Kasumi-1 (cell line): Measurements from ENCODE around the gene IL23R.

Experiments
- DNase-seq, 2 experiments: peaks; one replicate each; lab custom pipeline; 2025; lab: John Stamatoyannopoulos, UW

IL23R gene

GRCh38 chr1:67239738-67240137 lies 73.5 kb downstream of the IL23R start:
- no peak for DNase-seq

- no peak for DNase-seq
Measured at GRCh38 chr1:67241200-67241746, 75.0 kb downstream of the IL23R start.

- no peak for DNase-seq
Measured at GRCh38 chr1:67242016-67242415, 75.8 kb downstream of the IL23R start.

DNA sequence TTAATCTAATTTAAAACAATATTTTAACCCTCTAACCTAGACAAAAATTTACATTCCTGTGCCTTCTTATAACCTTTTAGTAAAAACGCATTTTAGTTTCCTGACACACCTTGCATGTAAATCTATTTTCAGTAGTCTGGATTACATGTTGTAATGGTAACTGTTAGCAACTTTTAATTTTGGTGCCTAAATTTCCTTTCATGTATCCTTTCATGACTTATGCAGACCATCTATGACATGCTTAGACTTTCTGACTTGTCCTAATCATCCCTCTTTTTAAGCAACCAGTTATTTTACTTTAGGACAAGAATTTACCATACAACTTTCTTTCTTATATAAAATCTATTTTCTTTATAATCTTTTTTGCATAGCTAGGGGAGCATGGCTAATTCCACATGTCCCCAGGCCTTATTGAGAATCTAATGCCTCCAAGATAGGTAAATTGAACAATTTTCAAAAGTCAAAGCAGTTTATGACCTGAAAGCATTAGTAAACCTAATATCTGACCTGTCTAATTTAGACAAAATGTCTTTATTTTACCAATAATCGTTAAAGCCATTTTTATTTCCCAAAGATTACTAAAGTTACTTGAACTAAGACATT lies 83.9 kb downstream of the IL23R start:
- DNase-seq: peak in 1 of 2 experiments; percentile 13

DNA sequence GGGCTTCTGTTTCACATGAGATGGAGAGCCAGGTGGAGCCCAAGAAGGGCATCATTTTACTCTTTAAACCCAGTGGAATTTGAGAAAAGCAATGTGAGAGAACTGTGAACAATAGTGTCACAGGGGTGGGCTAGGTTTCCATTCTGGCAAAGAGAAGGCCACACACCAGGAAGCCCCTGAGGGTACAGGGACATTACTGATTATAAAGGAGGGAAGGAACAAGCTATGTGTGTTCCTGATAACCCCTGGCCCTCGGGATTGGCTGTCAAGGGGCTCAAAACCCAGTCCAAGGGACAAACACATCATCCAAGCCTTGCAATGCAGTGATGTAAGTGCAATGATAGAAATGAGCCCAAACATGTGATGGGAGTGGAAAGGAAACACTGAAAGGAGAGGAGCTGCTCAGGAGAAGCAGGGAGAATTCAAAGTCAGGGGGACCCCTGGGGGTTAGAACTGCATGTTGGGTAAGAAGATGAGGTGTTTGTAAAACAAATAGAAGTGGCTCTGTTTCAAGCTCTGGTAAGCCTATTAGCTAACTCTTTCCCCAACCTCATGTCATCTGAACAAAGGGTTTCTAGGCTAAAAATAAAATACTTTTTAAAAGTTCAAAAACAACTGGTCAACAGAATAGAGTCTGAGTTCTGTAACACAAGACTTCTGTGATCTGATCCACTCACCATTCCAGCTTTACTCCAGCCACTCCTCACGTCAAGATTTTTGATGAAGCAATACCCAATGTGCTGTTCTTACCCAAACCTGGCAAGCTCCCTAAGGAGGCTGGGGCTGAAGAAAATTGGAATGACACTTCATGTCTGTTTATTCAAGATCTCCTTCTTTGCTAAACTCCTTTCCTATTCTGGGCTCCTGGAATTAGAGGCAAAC lies 90.3 kb downstream of the IL23R start:
- DNase-seq: no peak

GRCh38 chr1:67257173-67257535 lies 90.9 kb downstream of the IL23R start:
- DNase-seq: no peak

GRCh38 chr1:67261680-67262079 lies 95.4 kb downstream of the IL23R start:
- DNase-seq: no peak

DNA sequence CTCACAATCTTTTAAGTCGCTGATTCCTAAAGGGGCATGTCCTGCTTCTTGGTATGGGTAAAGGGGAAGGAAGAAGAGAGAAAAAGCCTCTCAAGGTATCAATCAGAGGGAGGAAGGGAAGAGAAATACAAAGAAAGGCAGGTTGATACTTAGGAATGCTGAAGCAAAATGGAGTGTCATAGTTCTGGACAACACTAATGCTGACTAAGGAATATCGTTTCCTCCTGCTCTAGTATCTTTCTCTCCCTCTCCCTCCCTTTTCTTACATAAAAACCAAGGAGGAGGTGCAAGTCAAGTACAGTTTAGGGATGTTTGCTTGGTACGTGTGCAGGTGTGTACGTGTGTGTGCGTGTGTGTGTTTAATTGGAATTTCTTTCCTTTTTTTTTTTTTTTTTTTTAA lies 96.5 kb downstream of the IL23R start:
- DNase-seq: no peak

DNA sequence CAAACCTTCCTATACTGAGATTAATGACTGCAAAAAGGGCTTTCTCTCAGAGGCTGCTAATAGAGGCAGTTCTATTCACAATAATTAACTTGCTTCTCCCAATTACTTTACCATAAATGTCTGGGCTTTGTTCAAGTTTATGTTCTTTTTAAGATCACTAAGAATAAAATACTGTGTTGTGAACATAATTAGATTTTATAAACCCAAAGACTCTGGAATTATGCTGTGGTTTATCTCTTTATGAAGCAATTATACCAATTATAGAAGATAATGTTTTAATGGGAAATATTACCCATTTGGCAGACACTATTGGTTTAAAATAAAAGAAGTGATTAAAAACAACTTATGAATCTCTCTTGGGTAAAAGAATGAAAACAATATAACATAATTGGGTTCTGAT lies 97.9 kb downstream of the IL23R start:
- DNase-seq: no peak

DNA sequence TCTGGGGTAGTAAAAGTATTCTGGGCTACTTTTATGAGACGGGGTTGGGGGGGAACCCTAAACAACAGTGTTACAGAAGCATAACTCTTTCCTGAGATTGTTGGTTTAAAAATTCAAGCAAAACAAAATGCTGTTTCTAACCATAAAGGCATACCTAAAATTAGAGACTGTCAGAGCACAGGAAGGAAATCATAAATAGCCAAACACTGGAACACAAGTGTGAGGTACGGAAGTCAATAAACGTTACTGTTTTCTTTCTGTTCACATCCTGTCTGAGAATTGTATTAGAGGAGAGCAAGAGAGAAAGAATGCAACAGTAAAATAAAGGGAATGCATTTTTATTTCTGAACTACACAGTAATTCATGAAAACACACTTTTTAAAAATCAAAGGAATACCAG lies 98.6 kb downstream of the IL23R start:
- DNase-seq: no peak

DNA sequence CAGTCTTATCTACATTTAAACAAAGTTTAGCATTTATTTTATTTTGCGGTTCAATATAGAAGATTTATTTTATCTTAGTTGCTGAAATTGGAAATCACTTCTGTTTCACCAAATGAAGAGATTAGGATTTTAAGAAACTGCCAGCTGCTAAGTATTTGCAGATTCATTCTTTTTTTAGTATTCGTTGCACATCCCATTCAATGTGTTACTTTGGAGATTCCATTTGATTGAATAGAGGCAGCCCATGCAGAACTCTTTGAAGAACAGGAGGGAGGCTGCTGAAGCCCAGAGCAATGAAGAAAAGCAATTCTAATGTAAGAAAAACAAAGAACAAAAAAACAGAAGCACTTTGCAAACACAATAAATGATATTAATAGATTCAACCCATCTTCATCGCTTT lies 102.8 kb downstream of the IL23R start:
- DNase-seq: no peak

DNA sequence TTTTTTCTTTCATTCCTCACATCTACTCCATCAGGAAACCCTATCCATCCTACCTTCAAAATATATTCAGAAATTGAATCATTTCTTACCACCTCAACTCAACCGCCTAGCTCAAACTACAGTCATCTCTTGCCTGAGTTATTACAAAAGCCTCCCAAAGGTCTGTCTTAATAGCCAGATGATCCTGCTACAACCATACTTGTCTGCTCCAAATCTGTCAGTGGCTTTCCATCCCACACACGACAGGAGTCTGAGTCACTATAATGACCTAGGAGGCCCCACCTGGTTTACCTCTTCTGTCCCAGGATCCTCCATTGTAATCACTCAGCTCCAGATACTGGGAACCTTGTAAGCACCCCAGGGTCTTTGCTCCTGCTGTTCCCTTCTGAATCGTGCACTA lies 104.3 kb downstream of the IL23R start:
- no peak for DNase-seq

- no peak for DNase-seq
Measured at GRCh38 chr1:67273591-67273990, 107.3 kb downstream of the IL23R start.

DNA sequence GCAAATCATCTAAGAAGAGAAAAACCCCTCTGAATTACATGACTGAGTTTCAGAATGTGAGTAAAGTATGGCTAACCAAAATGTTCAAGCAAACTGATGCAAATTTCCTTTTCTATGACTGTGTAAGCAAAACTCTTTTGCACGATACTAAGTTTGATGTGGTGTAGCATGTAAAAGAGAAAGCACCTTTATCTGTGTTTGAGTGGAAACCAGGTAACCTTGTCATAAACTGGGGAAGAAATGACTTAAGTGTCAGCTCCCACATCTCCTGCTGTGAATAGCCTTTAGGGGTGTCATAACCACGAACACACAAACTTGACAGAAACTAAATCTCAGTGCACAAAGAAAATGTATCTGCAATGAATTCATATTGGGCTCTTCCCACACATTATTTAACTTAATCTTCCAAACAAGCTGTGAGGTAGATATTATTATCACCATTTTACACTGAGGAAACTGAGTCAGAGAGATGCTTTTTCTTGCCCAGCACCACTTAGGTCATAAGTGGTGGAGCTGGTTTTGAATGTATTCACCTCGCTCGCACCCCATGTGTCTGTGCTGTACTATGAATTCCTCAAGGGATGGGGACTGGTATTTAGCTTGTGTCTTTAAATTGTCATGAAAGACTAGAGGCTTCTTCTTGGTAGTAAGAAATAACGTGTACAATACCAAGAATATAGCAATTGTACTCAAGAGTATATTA lies 108.5 kb downstream of the IL23R start:
- DNase-seq: no peak

DNA sequence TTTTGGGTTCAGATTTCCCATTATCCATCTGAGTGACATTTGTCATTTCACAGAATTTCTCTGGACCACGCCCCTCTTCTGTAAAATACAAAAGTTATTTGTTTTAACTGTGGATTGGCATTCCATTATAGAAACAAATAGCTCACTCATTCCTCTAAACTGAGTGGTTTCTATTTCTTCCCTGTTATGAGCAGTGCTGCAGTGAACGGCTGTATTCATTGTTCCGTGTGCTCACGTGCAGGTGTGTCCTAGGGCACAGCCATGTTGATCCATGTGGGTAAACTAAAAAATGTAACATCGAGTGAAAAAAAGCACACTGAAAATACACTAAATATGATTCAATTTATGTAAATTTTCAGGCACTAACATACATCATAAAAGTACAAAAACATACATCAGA lies 114.4 kb downstream of the IL23R start:
- DNase-seq: no peak

GRCh38 chr1:67281244-67281643 lies 115.0 kb downstream of the IL23R start:
- no peak for DNase-seq

GRCh38 chr1:67285780-67286488 lies 119.7 kb downstream of the IL23R start:
- DNase-seq: no peak

DNA sequence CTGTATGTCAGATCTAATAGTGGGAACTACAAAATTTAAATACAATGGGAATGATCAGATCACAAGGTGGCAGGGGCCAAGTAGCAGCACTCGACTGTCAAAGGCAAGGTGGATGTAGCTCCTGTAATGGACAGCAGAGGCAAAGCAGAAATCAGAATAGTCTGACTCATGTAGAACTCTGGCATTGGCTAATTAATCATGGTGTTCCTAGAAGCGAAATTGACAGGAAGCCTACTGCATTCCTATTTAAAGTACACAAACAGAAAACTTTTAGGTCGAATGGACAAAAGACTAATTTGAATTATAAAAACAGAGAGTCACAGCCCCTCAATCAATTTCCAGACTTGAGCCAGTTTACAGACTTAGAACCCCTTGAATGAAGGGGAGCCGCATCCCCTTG lies 124.0 kb downstream of the IL23R start:
- no peak for DNase-seq

GRCh38 chr1:67294836-67295617 lies 128.8 kb downstream of the IL23R start:
- DNase-seq: no peak

- no peak for DNase-seq
Measured at GRCh38 chr1:67298762-67299161, 132.5 kb downstream of the IL23R start.

DNA sequence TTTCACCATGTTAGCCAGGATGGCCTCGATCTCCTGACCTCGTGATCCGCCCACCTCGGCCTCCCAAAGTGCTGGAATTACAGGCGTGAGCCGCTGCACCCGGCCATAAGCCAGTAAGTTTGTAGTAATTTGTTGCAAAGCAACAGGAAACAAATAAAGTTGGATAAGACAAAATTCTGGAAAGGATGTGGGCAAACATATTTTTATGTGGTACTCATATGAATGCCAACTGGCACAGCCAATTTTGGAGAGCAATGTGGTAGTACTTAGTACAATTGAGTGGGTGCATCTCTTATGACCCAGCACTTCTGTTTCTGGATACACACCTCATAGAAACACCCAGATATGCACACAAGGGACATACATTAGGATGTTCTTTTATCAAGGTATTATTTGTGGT lies 133.0 kb downstream of the IL23R start:
- DNase-seq: no peak
